ENCODE data around the gene AFF4.

AFF4 gene

DNA sequence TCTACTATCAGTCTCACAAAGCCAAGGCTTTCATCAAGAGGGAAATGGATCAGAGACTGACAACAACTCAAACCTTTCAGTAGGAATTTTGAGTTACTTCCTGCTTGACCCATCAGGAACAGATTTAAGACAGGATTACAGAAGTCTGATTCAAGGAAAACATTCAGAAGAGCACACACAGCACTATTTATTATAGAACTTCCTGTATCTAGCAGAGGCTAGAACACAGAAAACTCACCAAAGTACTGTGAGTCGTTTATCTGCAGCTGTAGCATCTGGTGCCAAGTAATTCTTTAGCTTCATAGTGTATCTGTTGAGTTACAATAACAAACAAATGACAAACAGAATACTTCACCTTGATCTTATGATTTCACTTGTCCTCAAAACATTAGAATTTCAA lies 76.2 kb downstream of the AFF4 start:
- DNase-seq: no peak

DNA sequence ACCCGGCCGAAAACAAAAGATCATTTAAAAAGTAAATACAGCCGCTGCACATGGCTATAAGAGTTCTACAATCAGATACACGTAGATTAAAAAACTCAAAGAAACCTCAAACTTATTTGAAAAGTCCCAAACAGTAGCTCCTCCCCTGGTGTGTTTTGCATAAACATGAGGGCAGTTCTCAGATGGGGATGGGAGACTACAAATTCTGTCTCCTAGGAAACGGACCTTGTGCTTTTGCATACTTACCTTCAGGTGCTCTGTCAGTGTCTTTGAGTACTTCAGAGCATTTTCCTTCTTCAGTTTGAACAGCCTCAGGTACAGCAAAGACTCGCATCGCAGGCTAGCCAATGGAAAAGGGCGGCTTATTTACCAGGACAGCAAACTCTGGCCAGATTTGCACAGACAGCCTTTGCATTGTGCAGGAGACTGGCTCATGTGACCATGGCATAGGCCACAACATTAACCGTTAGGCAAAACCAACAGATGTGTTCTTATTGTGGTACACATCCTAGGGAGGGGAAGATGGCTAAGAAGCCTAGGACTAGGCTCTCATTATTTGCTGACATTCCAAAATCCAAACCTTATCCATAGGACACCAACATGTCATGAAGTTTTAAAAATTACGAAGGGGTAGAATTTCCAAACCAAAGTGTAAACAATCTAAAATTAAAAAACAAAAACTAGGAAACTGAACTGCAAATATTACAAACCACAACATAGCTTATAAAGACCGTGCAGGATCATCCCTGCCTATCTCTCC lies 77.2 kb downstream of the AFF4 start:
- DNase-seq: peak in 2 of 51 donors; percentile 2 to 5

DNA sequence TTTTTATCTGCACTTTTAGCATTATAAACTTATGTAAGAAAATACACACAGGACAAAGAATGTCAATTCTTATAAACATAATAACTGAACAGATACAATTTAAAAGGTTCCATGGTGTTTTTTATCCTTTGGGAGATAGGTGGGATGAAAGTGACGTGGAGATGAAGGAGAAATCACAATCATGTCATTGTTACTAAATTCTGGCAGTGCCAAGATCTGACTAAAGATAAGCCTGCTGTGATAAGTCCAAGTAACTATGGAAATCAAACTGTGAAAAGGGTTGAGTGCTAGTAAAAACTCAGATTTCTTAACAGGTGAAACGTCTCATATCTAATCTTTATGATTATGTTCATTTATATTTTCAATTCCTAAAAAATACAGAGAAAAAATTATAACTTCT lies 78.9 kb downstream of the AFF4 start:
- no peak for DNase-seq

DNA sequence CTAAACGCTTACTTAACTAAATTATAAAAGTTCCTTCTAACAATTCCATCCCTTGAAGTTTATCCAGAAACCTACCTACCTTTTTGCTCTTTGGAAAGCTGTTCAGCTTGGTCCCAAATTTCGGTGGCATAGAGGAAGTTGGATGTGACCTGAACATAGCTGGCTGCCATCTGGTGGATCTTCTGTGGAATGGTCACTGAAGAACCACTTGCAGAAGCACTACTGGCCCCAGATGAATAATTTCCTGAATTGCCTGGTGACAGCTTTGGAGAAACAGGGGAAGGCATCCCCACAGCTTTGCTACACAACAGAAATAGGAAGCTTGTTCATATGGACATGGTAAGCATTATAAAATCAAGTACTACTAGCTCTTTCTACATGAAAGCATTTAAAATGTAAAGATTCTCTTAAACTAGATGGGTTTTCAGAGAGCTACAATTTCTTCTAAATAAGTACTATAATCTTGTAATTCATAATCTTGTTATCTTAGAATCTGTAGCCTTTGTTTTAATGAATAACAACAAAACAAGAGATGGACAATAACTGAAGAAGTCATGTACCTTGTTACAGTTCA lies 80.1 kb downstream of the AFF4 start:
- DNase-seq: peak in 29 of 51 donors; percentile 5 to 69 (median 40)

DNA sequence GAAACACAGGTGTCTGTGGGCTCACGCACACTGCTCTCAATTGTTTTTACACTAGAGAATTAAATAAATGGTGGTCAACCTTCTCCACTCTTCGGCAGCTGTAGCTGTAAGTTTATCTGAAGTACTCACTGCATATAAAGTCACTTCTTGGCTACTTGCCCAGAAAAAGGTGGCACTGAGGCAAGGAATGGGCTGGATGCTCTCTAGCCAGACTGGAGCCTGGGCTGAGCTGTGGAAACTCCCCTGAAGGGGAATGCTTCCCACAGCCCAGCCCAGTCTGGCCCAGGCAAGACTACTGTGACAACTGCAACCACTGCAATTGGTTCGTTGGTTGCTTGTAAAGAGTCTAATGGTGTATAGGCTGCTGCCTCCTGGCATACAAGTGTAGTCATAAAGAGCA lies 85.5 kb downstream of the AFF4 start:
- DNase-seq: peak in 17 of 51 donors; percentile 2 to 26 (median 9)

DNA sequence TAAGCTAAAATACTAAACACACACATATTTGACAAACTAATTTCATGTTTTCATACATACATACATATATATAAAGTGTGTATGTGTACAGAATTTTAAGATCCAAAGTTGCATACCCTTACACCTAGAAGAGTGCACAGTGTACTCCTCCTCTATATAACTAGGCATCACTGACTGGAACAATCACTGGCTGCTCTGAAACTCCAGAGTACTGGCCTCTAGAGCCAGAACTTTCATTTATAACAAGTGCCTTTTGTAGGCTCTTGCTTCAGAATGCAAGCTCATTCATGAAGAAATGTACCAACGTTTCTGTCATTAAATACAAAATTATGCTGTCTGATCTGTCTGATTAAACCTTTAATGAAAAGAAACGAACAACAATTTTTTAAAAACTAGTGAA lies 86.0 kb downstream of the AFF4 start:
- DNase-seq: peak in 4 of 51 donors; percentile 1 to 28 (median 10)

DNA sequence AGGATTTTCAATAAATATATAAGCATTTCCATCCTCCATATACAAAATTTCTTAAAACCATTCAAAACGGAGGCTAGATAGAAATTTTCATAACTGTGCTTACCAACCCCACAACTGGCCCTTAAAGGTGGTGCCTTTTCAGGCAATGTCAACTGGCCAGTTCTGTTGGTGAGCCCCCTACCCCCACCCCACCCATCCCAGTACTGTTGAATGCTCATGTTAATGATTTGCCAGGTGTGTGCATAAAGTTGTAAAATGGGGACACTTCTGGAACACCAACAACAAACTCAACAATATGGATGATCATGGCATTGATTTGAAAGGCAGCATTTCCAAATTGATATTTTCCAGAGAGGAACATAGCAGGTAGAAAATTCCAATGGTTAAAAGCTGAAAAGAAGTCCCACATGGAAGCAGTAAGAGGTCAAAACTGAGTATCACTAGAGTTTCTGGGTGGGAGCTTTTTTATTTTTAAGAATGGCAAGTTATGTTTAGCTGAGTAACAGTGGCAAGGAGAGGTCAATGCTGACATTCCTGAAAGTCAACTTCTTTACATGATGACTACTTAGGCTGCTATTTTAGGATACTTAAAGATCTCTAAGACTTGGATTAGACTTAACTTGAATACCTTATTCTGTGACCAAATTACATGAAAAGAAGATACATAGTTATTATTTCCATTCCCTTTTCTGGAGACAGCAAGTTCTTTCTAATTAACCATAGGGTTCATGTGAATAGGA lies 87.2 kb downstream of the AFF4 start:
- DNase-seq: no peak

DNA sequence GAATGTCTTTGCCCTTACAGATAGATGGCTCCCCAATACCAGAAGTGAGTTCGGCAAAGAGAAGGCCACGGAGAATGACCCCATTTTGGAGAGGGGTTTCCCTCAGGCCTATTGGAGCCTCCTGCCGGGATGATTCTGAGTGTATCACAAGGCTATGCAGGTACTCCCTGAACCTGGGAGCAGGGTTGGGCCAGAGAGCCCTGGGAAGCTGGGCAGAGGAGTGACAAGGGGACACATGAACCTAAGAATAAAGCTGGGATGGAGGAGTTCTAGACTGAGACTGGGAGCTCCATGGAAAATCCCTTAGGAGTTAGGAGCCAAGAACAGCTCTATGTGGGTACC lies 89.5 kb downstream of the AFF4 start:
- no peak for DNase-seq

DNA sequence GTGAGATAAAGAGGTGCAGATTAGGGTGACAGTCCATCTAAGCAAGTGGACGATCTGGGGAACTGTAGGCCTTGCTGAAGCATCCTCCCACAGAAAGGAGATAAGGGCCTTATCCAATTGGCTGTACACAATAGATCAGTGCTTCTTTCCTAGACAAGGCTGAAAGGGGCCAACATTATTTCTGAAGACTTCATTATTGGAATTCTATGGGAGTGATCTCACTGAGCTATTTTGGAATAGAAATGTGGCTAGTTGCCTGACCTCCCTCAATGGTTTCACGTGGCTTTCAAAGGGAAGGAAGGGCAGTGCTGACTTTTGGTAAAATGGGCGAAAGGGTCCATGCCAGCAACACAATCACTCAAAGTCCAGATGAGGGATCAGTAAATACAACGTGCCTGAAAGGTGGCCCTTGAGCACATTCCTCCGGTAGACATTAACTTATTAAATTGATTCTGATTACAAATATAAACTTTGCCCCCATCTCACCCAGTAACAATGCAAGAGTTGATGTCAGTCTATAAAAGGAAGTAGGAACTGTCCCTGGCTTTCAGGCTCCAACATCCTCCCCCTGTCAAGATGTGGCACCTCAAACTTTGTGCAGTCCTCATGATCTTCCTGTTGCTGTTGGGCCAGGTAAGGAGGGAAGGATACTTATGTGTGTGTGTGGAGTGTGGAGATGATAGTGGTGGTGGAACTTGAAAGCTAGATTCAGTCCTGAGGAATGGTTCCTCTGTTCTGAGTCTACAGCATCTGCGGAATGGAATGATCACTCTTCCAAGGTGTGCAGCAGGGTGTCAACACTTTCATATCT lies 90.1 kb downstream of the AFF4 start, which contains the start of gene LEAP2:
TSS of gene LEAP2 (plus strand) at position 550 of the 811 bp plus-strand sequence. CDS start at position 577, 27 bp downstream.
- no peak for DNase-seq

DNA sequence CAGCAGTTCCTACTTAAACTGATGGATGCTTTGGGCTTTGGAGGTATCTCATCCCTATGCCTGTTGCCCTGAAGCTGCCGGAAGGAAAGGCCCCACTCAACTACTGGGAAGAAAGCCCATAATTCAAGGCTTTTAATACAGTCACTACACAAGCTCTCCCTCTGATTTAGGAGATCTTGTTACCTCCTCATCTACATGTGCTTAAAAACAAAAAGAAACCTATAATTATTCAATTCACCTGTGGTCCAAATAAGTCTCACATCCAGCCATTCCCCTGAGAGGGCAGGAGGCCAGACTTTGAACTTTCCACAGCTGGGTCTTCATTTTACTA lies 90.7 kb downstream of the AFF4 start:
- no peak for DNase-seq

DNA sequence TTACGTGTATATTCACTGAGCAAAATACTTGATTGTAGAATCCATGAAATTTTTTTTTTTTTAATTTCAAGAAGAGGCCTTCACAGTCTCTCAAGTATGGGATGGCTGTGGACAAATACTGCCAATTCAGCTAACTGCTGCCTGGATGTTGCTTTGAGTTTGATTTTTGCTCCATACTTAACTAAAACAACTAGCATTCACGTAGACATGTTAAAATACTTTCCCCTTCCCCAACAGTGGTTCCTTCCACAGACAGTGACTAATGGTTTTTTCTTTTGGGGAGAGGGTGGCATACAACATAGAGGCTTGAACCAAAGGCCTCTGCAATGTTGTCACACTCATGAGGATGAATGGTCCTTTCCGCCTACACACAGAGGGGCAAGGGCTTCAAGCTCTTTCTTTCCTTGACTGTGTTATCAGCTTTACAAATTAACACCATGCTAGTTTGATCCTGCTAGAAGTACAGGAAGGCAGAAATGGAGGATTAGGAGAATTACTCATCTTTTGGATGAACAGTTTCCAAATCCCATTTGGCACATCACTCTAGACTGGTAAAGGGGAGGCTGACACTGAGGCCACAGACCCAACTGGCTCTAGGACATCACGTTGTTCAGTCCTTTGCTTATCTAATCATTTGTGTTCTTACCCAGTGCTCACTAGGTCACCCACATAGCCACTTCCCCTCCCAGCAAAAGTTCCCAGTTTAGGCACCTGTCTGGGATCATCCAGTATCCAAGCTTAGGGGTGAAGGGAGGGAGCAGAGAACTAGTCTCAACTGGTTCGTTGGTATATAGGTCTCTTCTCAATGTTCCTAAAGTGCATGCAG lies 91.8 kb downstream of the AFF4 start:
- no peak for DNase-seq

DNA sequence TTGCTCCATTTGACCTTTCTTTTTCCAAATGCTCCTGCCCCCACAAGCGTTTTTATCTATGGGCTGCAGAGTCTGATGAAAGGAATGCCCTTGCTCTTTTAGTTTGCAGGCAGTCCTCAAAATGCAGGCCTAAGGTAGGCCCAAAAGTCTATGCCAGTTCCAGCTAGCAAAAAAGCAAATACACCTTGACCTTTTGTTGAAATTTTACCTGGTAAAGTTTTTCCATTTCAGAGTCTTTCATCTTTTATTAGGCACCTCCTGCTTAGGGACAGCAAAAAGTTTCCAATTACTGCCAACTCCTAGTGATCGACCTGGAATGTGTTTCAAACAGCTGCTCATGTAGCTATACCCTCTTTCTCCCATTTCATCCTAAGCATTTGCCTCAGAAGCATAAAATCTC lies 92.6 kb downstream of the AFF4 start:
- no peak for DNase-seq

DNA sequence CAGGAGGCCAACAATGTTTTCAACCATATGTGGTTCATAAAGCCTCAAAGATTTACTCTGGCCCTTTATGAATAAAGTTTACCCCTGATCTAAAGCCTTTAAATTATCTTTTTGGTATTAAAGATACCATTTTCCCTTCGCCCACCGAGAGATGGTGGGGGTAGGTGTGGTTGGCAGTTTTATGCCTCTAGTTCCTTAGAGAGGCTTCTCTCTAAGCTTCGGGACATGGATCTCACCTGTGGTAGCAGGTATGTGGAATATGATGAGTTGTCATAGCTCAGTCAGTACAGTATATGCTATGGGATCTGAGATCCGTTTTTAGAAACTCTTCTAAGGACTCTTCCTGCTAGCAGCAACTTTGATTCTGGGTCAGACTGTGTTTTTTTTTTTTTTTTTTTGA lies 94.7 kb downstream of the AFF4 start:
- no peak for DNase-seq

DNA sequence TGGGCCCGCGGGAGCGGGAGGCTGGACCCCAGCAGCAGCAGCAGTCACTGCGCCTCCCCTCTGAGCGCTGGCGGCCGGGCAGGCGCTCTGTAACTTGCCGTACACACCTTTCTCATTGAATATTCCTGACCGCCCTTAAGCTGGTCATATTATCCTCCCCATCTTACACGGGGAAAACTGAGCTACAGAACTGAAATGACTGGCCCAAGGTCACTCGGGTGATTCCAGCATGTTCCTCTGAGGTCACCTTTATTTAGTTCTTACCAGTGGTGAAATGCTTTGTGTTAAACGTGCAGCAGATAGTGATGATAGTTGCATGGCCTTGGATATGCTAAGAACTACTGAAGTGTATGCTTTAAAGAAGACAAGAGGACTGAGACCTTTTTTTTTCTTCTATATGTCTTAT lies 96.4 kb downstream of the AFF4 start:
- DNase-seq: no peak

DNA sequence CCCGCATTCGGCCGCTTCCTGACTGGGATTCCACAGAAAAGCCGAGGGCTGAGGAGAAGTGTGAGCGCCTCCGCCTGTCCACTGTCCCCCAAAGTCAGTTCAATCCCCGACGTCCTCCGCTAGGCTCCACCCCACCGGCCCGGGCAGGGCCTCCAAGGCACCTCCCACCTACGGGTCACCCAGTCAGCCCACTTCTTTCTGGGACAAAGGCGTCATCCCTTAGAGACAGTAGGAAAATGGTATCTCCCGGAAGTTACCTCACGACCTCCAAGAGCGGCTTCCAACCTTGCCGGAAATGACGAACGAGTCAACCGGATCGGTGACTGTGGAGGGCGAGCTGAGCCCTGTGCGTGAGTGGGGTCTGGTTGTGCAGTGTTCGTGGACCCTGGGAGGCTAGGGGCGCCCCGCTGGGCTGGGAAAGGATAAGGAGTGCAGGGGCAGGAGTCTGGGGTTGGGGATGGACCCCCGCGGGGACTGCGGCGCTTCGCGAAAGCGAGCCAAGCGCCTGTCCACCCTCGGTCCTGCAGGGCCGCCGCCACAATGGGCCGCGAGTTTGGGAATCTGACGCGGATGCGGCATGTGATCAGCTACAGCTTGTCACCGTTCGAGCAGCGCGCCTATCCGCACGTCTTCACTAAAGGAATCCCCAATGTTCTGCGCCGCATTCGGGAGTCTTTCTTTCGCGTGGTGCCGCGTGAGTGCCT lies 96.9 kb downstream of the AFF4 start, which contains the start of the genes GDF9 and UQCRQ:
TSS of gene GDF9 (minus strand) at position 128 of the 704 bp plus-strand sequence. CDS start 1,936 bp downstream, outside the sequence.
TSS of gene UQCRQ (plus strand) at position 301 of the 704 bp plus-strand sequence. CDS start at position 541, 240 bp downstream.
- DNase-seq: peak; percentile 66 to 99 (median 96)

DNA sequence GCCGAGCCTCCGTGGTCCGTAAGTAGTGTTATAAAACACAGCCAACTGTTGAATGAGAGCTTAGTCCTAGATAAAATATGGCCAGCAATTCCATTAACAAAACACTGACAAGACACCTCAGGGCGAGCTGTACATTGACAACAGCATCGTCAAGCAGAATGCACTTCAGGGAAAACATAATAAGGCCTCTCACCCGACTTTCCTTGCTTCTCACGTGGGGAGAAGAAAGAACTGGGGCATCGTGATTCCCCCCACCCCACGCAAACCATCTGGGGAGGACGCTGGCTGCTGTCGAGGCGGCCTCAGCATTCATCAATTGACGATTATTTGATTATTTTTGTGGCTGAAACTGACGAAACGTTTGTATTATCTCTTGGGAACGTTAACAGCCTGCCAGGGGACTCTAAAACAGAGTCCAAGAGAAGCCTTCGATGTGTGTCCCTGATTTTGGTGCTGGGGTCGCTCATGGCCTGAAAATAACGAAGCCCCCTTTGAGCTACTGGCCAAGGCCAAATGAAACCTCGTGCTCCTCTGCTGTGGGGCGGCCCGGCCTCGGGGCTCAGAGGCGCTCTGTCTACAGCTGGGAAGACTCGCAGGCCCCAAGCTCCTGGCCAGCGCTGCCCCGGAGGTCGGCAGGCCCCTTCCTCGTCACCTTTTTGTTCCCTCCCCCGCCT lies 97.6 kb downstream of the AFF4 start:
- DNase-seq: peak in 2 of 51 donors; percentile 24 to 41

DNA sequence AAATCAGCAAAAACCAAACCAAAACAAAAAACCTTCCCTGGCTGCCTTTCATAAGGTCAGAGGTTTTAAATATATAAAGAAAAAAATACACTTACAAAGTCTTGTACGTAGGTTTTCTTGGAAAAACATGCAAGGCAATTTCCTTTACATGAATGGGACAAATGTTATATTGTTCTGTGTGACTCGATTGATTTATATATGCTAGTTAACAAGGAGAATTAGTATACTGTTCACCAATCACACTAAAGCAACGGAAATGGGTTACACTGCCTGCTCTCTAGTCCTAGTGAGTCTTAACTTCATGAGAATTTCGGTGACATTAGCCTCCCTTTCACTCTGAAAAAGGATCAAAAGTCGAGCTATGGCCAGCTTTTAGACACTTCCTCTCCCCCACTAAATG lies 102.7 kb downstream of the AFF4 start:
- no peak for DNase-seq

DNA sequence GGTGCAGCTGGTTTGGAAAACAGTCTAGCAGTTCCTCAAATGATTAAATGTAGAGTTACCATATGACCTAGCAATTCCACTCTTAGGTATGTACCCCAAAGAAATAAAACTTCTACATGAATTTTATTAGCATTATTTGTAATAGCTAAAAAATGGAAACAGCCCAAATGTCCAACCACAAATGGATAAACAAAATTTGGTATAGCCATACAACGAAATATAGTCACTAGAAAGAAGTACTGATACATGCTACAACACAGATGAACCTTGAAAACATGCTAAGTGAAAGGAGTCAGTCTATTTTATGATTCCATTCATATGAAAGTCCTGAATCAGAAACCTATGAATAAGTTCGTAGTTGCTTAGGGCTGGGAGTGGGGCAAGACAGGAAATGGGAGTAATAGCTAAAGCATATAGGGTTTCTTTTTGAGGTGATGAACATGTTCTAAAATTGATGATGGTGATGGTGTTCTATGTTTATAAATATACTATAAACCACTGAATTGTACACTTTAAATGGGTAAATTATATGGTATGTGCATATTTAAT lies 103.5 kb downstream of the AFF4 start:
- DNase-seq: no peak

DNA sequence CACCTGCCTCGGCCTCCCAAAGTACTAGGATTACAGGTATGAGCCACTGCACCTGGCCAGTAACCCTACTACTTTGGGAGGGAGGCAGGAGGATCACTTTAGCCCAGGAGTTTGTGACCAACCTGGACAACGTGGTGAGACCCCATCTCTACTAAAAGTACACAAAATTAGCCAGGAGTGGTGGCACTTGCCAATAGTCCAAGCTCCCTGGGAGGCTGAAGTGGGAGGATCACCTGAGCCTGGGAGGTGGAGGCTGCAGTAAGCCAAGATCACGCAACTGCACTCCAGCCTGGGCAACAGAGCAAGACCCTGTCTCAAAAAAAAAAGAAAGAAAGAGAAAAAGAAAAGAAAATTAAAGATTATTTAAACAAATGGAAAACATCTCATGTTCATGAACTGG lies 107.4 kb downstream of the AFF4 start:
- no peak for DNase-seq

Data from hypothalamus (tissue), 51 donors.